ES-I3 (cell line): ENCODE data around the gene CAPSL.
"Not testable (repeated sequence)": the region's sequence is repeated elsewhere in the genome, so short reads cannot be mapped to it uniquely, and the experiment has no call there.

Experiments used
- H3K36me3 ChIP-seq: 2 replicates; pipeline ENCODE4 v1.6.1; 2013; ENCODE audit warnings: mild to moderate bottlenecking, low read length, control low read depth, moderate library complexity; ENCODE audit not compliant: insufficient read depth
- H3K4me1 ChIP-seq: 2 replicates; pipeline ENCODE4 v1.6.1; 2013; ENCODE audit warnings: mild to moderate bottlenecking, control low read depth, low read length; ENCODE audit not compliant: insufficient read depth
- H3K9ac ChIP-seq: 2 replicates; pipeline ENCODE4 v1.6.1; 2013; ENCODE audit warnings: low read depth, mild to moderate bottlenecking, low read length, moderate library complexity
- H3K9me3 ChIP-seq: 2 replicates; pipeline ENCODE4 v1.6.1; 2013; ENCODE audit warnings: mild to moderate bottlenecking, low read length, moderate library complexity; ENCODE audit not compliant: control insufficient read depth, insufficient read depth

CAPSL gene

GRCh38 chr5:35876922-35877321 is 61.5 kb downstream of the CAPSL start:
- H3K36me3 ChIP-seq: no peaks in the 10 kb centered on the region
- H3K4me1 ChIP-seq: no peaks in the 10 kb centered on the region
- no peak overlapping the region for H3K9ac ChIP-seq
- no peaks in the 10 kb centered on the region for H3K9me3 ChIP-seq

DNA sequence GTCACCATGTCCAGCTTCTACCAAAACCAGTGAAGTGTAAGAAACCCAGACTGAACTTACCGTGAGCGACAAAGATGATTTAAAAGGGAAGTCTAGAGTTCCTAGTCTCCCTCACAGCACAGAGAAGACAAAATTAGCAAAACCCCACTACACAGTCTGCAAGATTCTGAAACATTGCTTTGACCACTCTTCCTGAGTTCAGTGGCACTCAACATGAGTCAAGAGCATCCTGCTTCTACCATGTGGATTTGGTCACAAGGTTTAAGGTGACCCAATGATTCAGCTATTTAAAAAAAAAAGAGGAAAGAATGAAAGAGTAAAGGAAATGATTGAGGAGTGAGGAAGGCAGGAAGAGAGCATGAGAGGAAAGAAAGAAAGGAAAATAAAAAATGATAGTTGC is 62.0 kb downstream of the CAPSL start:
- no peaks in the 10 kb centered on the region for H3K36me3 ChIP-seq
- no peak overlapping the region for H3K9ac ChIP-seq
- no peaks in the 10 kb centered on the region for H3K4me1 ChIP-seq
- H3K9me3 ChIP-seq: no peaks in the 10 kb centered on the region

GRCh38 chr5:35870605-35871004 is 67.8 kb downstream of the CAPSL start:
- H3K9ac ChIP-seq: no peak overlapping the region
- no peaks in the 10 kb centered on the region for H3K36me3 ChIP-seq
- H3K9me3 ChIP-seq: no peaks in the 10 kb centered on the region
- H3K4me1 ChIP-seq: no peaks in the 10 kb centered on the region

GRCh38 chr5:35869685-35870277 is 68.6 kb downstream of the CAPSL start:
- Histone ChIP-seq H3K36me3 (no peaks in the 10 kb centered on the region), H3K9me3 (no peaks in the 10 kb centered on the region), H3K9ac (no peak overlapping the region), H3K4me1 (no peaks in the 10 kb centered on the region)

DNA sequence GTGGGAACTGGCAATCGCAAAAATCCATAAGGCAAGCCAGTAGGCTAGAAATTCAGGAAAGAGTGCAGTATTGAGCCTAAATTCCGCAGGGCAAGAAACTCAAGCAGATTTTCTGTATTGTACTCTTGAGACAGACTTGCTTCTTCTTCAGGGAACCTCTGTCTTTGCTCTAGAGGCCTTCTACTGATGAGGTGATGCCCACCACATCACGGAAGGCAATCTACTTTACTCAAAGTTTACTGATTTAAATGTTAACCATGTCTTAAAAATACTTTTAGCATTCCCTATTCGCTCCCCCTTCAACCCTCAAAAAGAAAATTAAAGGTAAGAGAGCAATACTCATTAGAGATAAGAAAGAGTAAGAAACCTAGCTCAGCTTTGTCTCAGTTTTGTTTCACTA is 70.4 kb downstream of the CAPSL start:
- Histone ChIP-seq H3K36me3 (no peaks in the 10 kb centered on the region), H3K9ac (no peak overlapping the region), H3K9me3 (no peaks in the 10 kb centered on the region), H3K4me1 (no peaks in the 10 kb centered on the region)

DNA sequence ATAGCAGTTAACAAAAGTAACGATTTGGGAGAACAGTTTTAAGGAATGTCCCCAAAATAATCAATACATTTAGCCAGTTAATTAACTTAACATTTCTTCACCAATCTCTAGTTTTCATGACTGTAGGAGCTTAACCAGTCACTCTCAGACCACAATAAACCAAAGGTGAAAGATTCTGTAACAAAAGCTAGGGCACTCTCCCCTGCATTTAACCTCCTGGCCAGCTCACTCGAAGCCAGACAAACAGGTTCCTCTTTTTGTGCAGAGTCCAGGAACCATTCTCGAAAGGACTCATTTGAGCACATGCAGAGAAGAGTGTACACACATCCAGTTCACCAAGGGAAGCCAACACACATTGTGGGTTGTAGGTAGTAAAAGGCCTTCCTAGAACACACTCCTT is 75.3 kb downstream of the CAPSL start:
- Histone ChIP-seq H3K9ac (no peak overlapping the region), H3K4me1 (no peaks in the 10 kb centered on the region; the same call in 1 of the 2 replicates), H3K36me3 (no peaks in the 10 kb centered on the region), H3K9me3 (no peaks in the 10 kb centered on the region)

DNA sequence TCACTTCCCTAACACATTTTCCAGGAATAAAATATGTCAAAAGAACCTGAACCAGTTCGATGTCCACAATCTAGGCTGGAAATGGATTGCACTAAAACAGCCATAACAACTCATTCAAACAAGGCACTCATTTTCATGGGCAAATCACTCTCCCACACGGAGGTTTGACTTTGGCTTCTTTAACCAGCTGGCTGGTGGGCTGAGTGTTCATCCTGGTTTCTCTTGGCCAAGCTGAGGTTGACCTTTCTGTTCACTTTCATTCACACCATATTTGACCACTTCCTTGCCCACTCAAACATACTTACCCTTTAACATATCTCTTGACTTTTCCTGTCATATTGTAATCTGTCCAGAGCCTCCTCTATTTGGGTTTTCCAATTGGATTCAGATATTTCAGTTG is 76.3 kb downstream of the CAPSL start:
- Histone ChIP-seq H3K4me1 (peaks cover 6% of the 10 kb centered on the region; the same call in 1 of the 2 replicates), H3K9ac (no peak overlapping the region), H3K9me3 (no peaks in the 10 kb centered on the region), H3K36me3 (no peaks in the 10 kb centered on the region)

DNA sequence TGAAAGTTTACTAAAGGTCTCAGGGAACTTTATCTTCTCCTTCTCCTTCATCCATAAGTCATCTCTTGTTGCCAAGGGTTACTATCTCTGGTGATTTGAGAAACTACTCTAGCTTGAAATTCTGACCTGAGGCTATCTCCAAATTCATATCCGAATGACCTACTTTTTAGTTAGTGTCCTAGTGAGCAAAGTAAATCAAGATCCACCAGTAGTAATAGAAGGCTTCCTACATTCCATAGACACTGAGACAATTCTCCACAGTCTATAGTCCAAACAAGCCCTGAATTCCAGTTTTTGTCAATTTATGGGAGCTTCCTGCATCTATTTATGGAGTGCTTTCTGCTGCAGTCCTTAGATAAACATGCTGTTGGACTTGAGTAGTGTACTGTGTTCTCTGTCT is 76.7 kb downstream of the CAPSL start:
- Histone ChIP-seq H3K9me3 (no peaks in the 10 kb centered on the region), H3K36me3 (no peaks in the 10 kb centered on the region), H3K9ac (no peak overlapping the region), H3K4me1 (peaks cover 9% of the 10 kb centered on the region; the same call in 1 of the 2 replicates)

GRCh38 chr5:35860686-35861085 is 77.7 kb downstream of the CAPSL start:
- Histone ChIP-seq H3K9ac (no peak overlapping the region), H3K4me1 (peaks cover 9% of the 10 kb centered on the region; the same call in 1 of the 2 replicates), H3K9me3 (no peaks in the 10 kb centered on the region), H3K36me3 (no peaks in the 10 kb centered on the region)

DNA sequence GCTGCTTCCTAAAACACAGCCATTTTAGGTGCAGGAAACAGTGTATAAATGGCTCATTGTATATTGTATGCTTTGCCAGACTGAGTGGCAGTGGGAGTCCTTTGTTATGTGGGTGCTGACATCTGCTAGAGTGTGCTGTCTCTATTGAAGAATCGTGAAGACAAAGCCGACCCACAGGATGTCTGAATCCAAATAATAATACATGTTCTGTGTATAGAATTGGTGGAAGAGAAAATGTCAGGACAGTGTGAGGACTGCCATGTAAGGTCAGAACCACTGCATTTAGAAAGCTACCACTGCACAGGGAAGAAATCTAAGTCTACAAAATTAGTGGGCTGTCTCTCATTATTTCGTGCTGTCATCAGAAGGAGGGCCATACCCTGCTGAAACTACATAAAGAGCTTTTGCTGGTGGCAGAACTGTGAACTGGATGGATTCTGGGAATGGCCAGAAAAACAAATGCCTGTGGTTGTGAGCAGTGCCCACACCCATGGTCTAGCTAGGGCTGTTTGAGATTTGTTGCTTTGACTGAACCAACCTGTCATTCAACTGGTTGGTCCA is 79.2 kb downstream of the CAPSL start:
- peaks cover 9% of the 10 kb centered on the region; the same call in 1 of the 2 replicates for H3K4me1 ChIP-seq
- no peak overlapping the region for H3K9ac ChIP-seq
- H3K9me3 ChIP-seq: no peaks in the 10 kb centered on the region
- no peaks in the 10 kb centered on the region for H3K36me3 ChIP-seq

DNA sequence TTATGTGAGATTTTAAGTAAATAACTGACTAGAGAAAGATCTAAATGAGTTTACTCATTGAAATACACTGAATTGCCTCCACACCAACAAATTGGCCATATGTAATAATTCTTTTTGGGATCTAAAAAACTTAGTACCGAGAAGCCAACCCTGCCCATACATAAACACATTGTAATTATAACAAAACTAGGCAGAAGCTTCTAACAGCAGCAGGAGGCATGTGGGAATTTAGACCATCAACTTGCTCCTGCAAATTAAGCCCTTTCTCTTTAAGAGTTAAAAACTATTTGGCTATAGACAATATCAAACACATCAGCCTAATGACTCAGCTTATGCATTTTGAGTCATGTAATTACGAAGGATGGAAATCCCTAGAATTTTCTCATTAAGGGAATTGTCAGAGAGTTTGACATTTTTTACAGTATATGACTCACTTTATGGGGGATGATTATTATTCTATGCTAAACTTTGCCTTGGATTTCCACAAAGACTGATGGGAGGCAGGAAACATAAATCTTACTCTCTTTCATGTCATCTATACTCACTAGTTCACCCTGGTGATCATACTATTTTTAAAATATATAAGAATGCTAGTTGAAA is 80.7 kb downstream of the CAPSL start:
- no peak overlapping the region for H3K9ac ChIP-seq

DNA sequence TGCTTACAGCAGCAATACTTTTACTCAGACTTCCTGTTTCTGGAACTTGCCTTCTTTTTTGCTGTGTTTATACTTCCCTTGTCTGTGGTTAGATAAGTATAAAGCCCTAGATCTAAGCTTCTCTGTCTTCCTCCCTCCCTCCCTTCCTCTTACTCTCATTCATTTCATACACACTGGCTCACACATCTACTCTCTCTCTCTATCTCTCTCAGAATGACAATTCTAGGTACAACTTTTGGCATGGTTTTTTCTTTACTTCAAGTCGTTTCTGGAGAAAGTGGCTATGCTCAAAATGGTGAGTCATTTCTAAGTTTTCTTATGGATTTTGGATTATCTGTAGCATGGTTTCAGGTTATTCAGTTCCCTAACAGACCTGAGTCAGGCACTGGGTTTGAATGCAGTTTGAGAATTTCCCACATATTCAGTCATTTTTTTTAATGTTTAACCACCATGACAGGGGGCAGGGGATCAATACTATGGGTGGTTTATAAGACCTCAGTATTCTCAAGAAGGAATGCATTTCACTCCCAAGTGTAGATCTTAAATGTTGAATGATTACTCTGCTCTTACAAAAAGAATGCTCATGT is 81.6 kb downstream of the CAPSL start, which contains the start of gene IL7R:
IL7R (plus strand) TSS at position 127 of the 587 bp plus-strand sequence; CDS start at position 214, 87 bp downstream.
- no peaks in the 10 kb centered on the region for H3K36me3 ChIP-seq
- peaks cover 9% of the 10 kb centered on the region; the same call in 1 of the 2 replicates for H3K4me1 ChIP-seq
- H3K9me3 ChIP-seq: no peaks in the 10 kb centered on the region
- H3K9ac ChIP-seq: no peak within 1 kb of the TSS

More for the DNA sequence above, 80.7 kb downstream of the CAPSL start:
- Histone ChIP-seq H3K9me3 (no peaks in the 10 kb centered on the region), H3K4me1 (peaks cover 9% of the 10 kb centered on the region; the same call in 1 of the 2 replicates), H3K36me3 (no peaks in the 10 kb centered on the region)

- H3K4me1 ChIP-seq, H3K36me3 ChIP-seq, H3K9ac ChIP-seq, H3K9me3 ChIP-seq: not testable (repeated sequence)
These were observed 82.1 kb downstream of the CAPSL start for GRCh38 chr5:35856186-35856764.

DNA sequence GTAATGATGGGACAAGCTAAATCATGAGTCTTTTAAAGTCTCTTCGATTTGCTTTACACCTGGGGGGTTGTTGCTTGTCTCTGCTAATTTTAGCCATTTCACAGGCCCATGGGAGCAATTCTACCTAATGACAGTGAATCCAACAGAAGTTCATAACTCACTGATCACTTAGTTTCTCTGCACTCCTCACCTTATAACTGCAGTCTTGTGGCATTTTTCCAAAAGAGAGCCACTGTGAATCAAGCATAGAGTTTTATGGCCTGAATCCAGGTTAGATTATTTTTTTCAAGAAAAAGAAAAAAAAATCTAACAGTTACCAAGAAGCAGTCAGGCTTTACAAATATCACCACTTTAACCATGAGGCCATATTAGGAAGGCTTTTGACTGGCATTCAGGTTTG is 83.2 kb downstream of the CAPSL start:
- Histone ChIP-seq H3K9me3 (no peaks in the 10 kb centered on the region), H3K9ac (no peak overlapping the region), H3K4me1 (peaks cover 9% of the 10 kb centered on the region; the same call in 1 of the 2 replicates), H3K36me3 (no peaks in the 10 kb centered on the region)
